ENCODE measurements around the gene NCL.

Gene NCL

GRCh38 chr2:231479455-231479854 lies 15.2 kb upstream of the NCL start:
- TF ChIP-seq CTCF (IDR thresholded peaks at IDR 0.05): no peak

GRCh38 chr2:231476920-231477319 lies 12.6 kb upstream of the NCL start:
- TF ChIP-seq CTCF (IDR thresholded peaks at IDR 0.05): no peak

- TF ChIP-seq CTCF (IDR thresholded peaks at IDR 0.05): no peak
These were observed 11.7 kb upstream of the NCL start for GRCh38 chr2:231475965-231476364.

- no peak for TF ChIP-seq CTCF (IDR thresholded peaks at IDR 0.05)
These were observed 8.5 kb upstream of the NCL start for GRCh38 chr2:231472816-231473215.

- TF ChIP-seq CTCF (IDR thresholded peaks at IDR 0.05): no peak
These were observed 6.1 kb upstream of the NCL start for GRCh38 chr2:231470246-231470900.

- no peak for TF ChIP-seq CTCF (IDR thresholded peaks at IDR 0.05)
These were observed 5.3 kb upstream of the NCL start for GRCh38 chr2:231469583-231469950.

GRCh38 chr2:231467613-231468530 lies 3.6 kb upstream of the NCL start:
- TF ChIP-seq CTCF (IDR thresholded peaks at IDR 0.05): no peak

Data from LNCAP (cell line).